T-helper 1 cell treated with Interleukin-12 subunit alpha and Interleukin-12 subunit beta and Interleukin-4 antibody, amounts not matched to agents 30 ng/mL and 1 ng/mL, for 36 hours (primary cell): ENCODE data around the gene CACNA1E. TPM values are rescaled to one million over a fixed set of nuclear protein-coding genes. Genes with fewer than 3 reads are reported as not detected.
"Not testable (repeated sequence)": the region's sequence is repeated elsewhere in the genome, so short reads cannot be mapped to it uniquely, and the experiment has no call there.

Experiments
- intact Hi-C: fragments of 100-400 bp; cut with micrococcal nuclease; formaldehyde crosslinking; loops from one replicate; pipeline ENCODE4 v1.15.1; 2024
- total RNA-seq: library from RNA; stranded (reverse); gene quantifications from 2 replicates; pipeline ENCODE4 v1.2.3, GENCODE V29; 2022

The CACNA1E gene
- total RNA-seq, 1 donor from 2014 or later = 0.05 TPM

DNA sequence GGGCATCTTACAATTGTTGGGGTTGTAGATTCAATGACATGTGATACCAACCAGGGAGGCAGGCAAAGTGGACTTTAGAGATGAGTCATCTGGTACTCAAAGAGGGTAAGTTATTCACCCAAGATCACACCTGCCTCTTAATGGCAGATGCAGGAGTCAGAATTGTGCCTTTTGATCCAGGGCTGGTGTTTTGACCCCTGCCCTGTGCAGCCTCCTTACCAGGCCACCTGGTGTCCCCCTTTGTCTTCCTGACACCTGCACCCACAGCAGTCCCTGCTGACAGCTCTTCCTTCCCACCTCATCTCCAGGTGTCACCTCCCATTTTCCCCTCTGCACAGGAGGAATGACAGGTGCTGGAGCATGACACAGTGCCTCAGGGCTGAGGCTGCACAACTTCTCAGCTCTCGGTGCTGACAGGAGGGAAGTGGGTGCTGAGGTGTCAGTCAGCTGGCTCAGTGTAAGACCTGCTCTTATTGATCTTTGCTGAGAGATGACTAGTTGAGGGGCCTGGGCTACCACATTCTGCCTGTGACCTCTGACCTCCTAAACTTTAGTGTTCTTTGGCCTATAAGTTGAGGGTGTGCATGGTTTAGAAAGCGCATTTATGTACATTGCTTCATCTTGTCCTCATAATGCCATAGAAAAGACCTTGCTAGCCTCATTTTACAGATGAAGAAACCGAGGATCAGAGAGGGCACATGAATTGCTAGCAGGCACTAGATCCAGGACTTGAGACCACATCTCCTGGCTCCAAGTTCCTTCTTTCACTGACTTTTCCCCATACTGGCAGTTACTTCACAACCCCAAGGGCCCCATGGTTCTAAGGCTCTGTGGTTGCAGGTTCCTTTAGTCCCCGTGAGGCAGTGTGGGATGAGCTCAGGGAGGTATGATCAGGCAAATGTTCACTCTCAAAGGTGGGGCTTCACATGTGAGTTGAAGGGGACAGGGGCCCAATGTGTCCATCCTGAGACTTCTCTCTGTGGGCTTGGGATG lies 31.3 kb downstream of the CACNA1E start:
- intact Hi-C loops = no loop called here

DNA sequence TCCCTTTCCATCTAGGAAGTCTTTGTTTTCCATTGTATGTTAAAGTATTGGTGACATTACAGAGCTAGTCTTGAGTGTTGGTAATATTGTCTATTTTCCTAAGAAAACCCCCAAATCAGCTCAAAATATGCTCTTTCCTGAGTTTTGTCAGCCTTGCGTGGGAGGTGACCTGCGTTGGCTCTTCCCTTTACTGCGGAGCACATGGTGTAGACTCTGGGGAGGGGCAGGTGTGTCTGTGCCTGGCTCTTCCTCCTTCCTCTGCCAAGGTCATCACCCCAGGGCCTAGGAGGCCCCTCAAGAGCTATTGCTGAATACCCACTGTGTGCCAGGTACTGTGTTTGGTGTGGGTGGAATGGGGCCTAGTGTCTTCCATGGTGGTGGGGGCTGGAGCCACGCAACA lies 33.4 kb downstream of the CACNA1E start:
- intact Hi-C loops = no loop called here

DNA sequence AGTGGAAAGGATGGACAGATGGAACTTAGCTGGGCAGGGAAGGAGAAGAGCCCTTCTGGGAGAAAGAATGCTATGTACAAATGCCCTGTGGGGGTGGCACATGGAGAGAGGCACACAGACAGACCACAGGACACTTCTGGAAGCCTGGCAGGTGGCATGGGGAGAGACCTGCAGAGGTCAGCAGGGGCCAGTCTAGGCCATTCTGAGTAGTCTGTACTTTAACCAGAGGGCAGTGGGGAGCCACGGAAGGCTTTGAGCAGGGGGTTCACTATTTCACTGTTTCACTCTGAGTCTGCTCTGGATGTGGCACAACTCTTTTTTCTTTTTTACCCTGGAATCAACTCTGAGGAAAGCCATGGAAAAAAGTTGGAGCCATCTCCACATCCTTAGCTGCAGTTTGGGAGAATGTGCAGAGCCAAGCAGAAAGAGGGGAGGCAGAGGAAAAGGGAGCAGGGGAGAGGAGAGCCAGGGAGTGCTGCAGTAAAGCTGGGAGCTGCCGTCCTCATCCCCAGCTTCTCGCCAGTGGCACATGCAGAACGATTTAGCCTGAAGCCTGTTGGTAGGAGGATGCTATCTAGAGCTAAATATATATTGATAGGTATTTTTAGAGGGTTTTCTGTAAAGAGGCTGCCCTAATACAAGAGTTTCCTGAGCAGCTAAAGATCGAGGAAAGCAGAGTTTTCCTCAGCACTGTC lies 34.0 kb downstream of the CACNA1E start:
- intact Hi-C loops = no loop called here

DNA sequence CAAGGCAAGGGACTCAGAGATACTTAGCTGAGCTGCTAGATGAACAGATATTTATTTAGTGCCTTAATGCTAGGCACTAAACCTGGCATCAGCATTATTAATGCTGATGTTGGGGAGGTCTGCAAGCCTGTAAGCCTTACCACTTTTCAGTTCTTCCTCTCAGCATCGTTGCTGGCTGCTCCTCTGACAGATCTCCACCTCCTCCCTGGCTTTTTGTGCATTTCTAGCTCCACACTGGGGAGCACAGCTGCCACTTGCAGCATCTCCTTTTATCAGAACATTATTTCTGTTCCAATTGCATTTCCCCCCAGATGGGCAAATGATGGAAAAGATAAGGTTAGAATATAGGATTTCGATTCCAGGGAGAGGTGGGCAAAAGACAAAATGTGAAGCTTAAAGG lies 34.8 kb downstream of the CACNA1E start:
- intact Hi-C loops = no loop called here

DNA sequence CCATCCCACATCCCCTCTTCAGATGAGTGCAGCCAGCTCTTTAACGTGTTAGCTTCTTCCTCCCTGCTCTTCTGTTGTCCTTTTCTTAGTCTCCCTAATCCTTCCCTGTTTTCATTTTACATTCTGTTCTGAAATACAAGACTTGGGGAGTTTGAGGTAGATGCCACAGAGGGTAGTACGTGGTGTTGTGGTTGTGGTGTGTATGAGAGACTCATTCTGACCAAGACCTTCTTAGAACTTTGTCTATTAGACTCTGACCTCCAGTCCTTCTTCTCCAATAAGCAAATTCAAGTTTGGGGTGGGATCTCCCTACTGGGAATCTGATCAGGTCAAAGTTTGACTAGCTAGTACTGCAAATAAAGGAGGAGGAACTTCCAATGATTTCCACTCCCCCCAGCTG lies 39.5 kb downstream of the CACNA1E start:
- intact Hi-C loops = no loop called here

DNA sequence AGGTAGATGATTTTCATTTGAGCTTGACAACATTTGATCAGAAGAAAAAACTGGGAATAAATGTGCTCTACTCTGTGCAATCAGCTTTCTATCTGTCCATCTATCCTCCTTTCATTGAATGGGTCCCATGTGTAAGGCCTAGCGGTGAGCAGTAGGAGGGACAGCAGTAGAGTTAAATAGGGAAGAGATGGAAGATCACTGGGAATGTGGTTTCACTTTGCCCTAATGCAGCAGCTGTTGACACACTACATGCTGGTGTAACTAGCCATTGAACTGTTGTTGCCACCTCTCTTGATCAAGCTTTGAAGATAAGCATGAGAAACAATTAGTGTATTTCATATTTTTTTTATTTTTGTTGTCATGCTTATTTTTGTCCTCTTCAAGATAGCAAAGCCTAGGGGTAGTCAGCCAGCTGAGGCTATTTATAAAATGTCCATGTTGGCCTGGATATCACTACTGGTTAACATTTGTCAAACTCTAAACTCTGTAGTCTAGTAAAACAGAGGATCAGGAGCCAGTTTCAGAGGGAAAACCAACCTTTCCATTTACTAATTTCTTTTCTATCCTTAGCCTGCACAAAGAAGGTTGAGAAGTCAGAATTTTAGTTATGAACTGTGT lies 41.9 kb downstream of the CACNA1E start:
- intact Hi-C loops = no loop called here

DNA sequence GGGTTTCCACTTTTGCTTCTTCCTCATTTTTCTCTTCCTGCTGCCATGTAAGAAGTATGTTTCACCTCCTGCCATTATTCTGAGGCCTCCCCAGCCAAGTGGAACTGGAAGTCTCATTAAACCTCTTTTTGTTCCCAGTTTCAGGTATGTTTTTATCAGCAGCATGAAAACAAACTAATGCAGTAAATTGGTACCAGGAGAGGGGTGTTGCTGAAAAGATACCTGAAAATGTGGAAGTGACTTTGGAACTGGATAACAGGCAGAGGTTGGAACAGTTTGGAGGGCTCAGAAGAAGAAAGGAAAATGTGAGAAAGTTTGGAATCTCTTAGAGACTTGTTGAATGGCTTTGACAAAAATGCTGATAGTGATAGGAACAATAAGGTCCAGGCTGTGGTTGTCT lies 44.9 kb downstream of the CACNA1E start:
- intact Hi-C loops = not testable (repeated sequence)

DNA sequence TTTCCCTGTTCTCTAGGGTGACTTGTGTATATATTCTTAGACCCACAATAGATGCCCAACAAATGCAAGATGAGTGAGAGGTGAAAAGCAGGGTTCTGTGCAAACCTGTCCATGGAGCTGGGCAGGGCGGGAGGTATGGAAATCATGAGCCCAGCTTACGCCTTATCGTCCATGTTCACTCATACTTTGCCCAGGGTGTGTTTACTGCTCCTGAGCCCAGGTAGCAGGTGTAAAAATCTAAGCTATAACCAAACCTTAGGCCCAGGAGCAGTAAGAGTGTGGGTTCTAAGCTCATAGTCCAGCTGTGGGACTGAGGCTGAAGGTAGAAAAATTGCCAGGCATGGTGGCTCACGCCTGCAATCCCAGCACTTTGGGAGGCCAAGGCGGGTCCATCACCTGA lies 48.1 kb downstream of the CACNA1E start:
- intact Hi-C loops = no loop called here

DNA sequence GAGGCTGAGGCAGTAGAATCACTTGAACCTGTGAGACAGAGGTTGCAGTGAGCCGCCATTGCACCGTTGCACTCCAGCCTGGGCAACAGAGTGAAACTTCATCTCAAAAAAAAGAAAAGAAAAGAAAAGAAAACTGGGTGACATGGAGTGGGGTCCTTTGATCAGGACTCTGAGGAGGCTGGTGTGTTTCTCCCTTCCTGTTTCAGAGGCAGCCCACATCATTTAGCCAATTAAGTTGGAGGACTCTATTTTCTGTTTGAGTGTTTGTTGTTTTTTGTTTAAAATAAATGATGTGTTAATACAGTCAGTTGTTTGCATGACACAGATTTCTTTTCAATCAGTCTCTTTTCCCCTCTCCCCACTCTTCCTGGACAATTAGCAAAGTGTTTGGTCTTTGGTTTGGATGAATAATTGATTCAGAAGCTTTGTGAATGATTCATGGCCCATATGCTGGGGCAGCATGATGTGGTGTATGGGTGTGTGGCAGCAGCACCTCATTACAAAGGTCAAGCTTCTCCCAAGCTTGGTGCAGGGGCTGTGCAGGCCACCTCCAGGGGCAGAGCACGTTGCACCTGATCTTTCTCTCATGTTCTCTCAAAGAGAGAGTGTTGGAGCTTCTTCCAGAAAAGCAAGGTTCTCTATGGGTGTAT lies 48.8 kb downstream of the CACNA1E start:
- intact Hi-C loops = no loop called here

DNA sequence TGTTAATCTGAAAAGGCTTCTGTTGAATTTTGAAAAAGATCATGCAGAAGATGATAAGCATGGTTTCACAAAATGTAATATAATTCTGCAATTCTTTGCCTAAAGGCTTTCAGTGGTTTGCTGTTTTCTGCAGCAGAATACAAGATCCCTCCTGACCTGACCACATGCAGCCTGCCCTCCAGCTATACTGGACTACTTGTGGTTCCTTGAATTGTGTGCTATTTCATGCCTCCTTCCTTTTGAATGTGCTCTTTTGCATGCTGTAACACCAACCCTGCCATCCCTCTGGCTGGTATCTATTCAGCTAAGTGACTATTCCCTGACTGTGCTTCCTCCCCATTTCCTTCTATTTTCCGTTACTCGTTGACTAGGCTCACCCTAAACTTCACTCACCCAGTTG lies 55.5 kb downstream of the CACNA1E start:
- intact Hi-C loops = no loop called here

DNA sequence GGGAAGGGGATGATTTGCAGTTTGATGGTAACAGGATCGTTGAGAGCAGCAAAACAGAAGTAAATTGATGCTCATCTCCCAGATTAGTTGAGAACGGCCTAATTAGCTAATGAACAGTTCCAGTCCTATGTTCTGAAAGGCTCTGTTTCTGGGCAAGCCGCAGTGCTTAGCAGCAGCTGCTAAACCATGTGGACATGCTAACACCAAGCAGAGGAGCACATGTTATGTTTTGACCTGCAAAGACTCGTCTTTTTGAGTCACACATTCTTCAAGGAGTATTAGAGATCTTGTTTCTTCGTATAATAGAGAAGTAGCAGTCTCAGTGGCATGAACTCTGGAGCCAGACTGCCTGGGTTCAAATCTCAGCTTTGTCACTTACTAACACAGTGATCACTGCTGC lies 58.1 kb downstream of the CACNA1E start:
- intact Hi-C loops = no loop called here

DNA sequence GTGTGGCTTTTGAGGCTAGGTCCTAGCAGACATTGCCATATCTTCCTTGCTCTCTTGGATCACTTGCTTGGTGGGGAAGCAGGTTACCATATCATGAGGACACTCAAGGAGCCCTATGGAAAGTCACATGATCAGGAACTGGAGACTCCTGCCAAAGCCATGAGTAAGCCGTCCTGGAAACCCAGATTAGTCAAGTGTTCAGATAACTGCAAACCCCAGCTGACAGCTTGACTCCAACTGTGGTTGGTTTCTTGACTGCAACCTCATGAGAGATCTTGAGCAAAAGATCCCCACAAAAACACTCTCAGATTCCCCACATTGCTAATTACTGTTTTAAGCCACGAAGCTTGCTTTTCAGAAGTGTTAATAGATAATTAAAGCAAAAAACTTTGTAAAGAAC lies 58.6 kb downstream of the CACNA1E start:
- intact Hi-C loops = no loop called here

DNA sequence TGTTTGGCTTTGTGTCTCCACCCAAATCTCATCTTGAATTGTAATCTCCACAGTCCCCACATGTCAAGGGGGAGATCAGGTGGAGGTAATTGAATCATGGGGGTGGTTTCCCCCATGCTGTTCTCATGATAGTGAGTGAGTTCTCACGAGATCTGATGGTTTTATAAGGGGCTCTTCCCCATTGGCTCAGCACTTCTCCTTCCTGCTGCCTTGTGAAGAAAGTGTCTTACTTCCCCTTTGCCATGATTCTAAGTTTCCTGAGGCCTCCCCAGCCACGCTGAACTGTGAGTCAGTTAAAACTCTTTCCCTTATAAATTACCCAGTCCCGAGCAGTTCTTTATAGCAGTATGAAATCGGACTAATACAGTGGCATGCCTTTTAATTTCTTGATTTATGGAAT lies 59.1 kb downstream of the CACNA1E start:
- intact Hi-C loops = not testable (repeated sequence)

DNA sequence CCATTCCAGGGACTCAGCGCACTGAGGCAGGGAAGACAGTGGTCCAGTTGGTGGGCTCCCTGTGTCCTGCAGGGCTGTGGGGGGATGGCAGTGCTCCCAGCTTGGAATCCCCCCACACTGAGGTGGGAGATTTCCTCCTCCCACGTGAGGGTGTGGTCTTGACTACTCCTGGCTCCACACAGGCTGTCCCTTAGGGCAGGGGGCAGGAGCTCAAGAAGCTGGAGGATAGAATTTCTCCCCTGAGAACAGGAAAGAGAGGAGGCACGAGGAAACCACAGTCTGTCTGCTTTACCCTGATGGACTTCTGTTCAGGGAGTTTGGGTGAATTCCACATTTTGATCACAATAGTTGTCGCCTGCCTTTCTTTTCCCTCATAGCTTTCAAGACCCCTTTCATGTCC lies 62.1 kb downstream of the CACNA1E start:
- intact Hi-C loops = no loop called here

DNA sequence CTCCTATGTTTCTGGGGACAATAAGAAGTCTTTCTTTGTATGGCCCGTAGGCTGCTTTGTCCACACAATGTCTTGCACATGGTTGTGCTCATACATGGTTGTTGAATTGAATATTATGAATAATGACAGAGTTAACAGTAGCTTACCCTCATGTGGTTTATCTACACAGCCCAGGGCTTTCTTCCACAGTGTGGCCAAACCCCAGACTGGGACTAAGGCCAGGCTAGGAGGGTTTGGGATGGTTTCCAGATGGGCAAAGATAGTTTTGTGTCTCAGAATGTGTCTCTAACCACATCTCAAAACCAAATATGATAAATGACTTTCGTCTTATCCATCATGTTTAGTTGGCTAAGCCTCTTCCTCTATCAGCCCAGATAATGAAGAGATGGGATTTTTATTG lies 65.2 kb downstream of the CACNA1E start:
- intact Hi-C loops = no loop called here

DNA sequence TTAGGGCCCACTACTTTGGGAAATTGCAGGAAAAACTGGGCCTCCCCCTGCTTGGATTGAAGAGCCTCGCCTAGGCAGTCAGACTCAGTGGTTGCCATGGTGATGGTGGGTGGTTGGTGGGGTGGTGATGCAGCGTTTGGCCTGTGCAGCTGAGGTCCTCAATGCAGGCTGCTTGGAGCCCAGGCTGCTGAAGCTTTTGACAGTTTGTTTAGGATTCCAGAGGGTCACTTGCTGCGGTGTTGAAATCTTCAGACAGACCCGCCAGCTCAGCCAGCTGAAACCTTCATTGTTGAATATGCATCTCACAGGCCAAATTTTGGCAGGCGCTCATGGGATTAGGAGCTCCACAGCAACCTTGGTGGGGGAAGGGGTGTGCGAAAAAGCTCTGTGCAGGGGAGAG lies 67.9 kb downstream of the CACNA1E start:
- intact Hi-C loops = no loop called here

DNA sequence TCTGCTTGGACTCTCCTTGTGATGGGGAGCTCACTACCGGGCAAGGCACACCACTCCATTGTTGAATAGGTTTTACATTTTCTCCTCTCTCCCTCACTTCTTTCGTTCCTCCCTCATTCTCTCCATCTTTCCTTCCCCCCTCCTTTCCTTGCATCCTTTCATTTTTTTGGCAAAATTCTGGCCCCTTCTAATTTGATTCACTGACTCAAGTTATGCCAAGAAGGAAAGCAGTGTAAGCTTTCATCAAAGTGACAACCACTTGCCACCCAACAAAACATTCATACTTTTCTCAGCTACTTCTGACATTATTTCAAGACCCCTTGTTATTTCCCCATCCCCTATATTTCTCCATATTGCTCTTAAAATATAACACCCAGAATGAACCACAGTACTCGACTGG lies 68.4 kb downstream of the CACNA1E start:
- intact Hi-C loops = no loop called here

DNA sequence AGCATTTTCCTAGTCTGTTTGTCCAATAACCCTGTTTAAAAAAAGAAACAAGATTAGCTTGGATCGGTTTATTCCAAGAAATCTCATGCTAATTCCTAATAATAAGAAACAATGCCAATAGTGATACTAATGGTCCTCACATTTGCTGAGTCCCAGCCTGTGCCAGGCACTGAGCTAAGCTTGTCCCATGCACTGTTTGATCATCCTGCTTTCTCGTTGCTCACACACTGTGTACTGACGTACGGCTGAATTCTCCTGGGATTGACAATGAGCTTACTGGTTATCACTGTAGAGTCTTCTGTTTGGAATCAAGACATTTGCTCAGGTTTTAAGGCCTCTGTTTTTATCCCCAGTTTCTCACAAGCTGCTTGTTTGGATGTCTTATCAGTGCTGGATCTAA lies 71.1 kb downstream of the CACNA1E start:
- intact Hi-C loops = no loop called here

DNA sequence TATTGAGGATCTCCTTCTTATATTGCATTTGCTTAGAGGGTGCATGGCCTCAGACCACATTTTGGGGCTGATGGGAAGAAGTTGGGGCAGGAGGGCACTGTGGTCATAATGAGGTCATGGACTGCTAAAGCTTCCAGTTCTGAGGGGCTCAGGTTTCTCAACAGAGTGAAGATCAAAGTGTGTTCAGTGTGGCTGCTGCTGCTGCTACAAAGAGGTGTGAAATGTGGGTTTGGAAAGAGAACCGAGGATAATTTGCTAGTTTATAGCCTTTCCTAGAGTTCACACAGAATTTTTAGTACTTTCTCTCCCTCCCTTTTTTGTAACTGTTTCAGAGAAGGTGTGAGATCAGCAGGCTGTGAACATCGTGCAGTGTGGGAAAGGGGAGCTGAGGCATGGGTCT lies 73.3 kb downstream of the CACNA1E start:
- intact Hi-C loops = no loop called here

DNA sequence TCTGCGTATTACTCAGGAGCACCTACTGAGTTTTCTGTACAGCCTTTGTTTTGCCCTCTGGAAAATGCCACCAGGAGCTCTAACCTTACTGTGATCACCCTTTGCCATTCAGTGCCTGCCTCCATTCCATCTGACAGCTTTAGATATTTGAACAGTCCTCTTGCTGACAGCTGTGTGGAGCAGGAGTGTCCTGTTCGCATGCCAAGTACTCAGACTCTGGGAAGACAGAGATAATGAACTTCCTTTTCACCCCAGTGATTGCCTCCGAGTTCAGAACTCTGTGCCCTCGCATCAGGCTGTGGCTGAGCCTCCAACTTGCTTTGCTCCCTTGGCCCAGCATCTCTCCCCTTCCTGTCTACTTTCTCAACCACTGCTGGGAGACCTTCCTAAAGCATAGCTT lies 74.0 kb downstream of the CACNA1E start:
- intact Hi-C loops = no loop called here

DNA sequence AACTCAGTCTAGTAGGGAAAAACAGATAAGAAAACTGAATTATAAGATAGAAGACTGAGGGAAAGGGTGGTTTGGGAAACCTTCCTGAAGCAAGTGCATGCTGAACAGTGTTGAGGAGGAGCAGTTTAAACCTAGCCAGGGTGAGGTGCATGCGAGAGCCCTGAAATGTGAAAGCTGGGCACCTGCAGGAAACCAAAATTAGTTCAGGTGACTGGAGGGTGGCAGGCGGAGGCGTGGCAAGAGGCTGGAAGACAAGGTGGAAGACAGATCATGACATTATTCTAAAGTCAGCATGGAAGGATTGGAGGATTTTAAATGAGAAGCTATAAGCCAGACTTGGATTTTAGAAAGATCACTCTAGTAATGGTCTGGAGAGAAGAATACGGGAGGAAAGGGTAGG lies 75.1 kb downstream of the CACNA1E start:
- intact Hi-C loops = no loop called here

DNA sequence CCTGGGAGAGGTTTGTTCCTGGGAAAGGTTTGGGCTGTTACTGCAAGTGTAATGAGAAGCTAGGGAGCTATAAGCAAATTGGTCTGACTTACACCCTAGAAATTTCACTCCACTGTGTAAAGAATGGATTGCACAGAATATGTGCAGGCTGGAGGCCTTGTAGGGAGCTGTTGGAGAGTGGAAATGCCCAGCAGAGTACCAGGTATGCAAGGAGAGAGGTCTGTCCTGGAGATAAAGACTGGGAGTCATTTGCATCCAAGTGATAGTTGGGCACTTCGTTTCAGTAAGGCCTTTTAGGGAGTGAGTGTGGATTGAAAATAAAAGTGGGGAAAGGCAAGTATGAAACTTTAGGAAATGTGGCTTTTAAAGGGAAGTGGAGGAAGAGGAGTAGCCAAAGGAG lies 75.8 kb downstream of the CACNA1E start:
- intact Hi-C loops = no loop called here
